ENCODE data around the gene CARS1.

The CARS1 gene

GRCh38 chr11:2990617-2991451 lies 66.4 kb downstream of the CARS1 start:
- peak; percentile 13 to 33 for DNase-seq

- DNase-seq, result no peak
Measured at GRCh38 chr11:2989551-2989950, 67.7 kb downstream of the CARS1 start.

- DNase-seq, result peak in 1 of 2 donors; percentile 20
Measured at GRCh38 chr11:2989006-2989405, 68.2 kb downstream of the CARS1 start.

GRCh38 chr11:2987881-2988861 lies 69.1 kb downstream of the CARS1 start:
- peak; percentile 24 to 26 for DNase-seq

- DNase-seq, result no peak
Measured at GRCh38 chr11:2983908-2984307, 73.3 kb downstream of the CARS1 start.

GRCh38 chr11:2982214-2982613 lies 75.0 kb downstream of the CARS1 start:
- no peak for DNase-seq

- DNase-seq, result no peak
Measured at GRCh38 chr11:2981130-2981529, 76.1 kb downstream of the CARS1 start.

- DNase-seq, result no peak
Measured at GRCh38 chr11:2980168-2980840, 76.9 kb downstream of the CARS1 start.

- DNase-seq, result no peak
Measured at GRCh38 chr11:2977113-2977512, 80.1 kb downstream of the CARS1 start.

- DNase-seq, result no peak
Measured at GRCh38 chr11:2976294-2977063, 80.7 kb downstream of the CARS1 start.

- DNase-seq, result peak; percentile 58 to 62
Measured at GRCh38 chr11:2975594-2975993, 81.6 kb downstream of the CARS1 start.

GRCh38 chr11:2974272-2974671 lies 83.0 kb downstream of the CARS1 start:
- DNase-seq, result no peak

GRCh38 chr11:2968341-2968900 lies 88.8 kb downstream of the CARS1 start:
- no peak for DNase-seq

GRCh38 chr11:2964782-2965181 lies 92.4 kb downstream of the CARS1 start:
- no peak for DNase-seq

- no peak for DNase-seq
Measured at GRCh38 chr11:2963761-2964160, 93.5 kb downstream of the CARS1 start.

- no peak for DNase-seq
Measured at GRCh38 chr11:2963112-2963754, 94.0 kb downstream of the CARS1 start.

GRCh38 chr11:2961080-2961479 lies 96.1 kb downstream of the CARS1 start:
- DNase-seq, result no peak

GRCh38 chr11:2960139-2960538 lies 97.1 kb downstream of the CARS1 start:
- no peak for DNase-seq

GRCh38 chr11:2958251-2958650 lies 99.0 kb downstream of the CARS1 start:
- DNase-seq, result no peak

GRCh38 chr11:2955906-2956476 lies 101.2 kb downstream of the CARS1 start:
- no peak for DNase-seq

- DNase-seq, result no peak
Measured at GRCh38 chr11:2954263-2954662, 103.0 kb downstream of the CARS1 start.
